ENCODE data around the gene COL6A6. TPM values are rescaled to one million over a fixed set of nuclear protein-coding genes. Genes with fewer than 3 reads are reported as not detected.

The COL6A6 gene, protein sequence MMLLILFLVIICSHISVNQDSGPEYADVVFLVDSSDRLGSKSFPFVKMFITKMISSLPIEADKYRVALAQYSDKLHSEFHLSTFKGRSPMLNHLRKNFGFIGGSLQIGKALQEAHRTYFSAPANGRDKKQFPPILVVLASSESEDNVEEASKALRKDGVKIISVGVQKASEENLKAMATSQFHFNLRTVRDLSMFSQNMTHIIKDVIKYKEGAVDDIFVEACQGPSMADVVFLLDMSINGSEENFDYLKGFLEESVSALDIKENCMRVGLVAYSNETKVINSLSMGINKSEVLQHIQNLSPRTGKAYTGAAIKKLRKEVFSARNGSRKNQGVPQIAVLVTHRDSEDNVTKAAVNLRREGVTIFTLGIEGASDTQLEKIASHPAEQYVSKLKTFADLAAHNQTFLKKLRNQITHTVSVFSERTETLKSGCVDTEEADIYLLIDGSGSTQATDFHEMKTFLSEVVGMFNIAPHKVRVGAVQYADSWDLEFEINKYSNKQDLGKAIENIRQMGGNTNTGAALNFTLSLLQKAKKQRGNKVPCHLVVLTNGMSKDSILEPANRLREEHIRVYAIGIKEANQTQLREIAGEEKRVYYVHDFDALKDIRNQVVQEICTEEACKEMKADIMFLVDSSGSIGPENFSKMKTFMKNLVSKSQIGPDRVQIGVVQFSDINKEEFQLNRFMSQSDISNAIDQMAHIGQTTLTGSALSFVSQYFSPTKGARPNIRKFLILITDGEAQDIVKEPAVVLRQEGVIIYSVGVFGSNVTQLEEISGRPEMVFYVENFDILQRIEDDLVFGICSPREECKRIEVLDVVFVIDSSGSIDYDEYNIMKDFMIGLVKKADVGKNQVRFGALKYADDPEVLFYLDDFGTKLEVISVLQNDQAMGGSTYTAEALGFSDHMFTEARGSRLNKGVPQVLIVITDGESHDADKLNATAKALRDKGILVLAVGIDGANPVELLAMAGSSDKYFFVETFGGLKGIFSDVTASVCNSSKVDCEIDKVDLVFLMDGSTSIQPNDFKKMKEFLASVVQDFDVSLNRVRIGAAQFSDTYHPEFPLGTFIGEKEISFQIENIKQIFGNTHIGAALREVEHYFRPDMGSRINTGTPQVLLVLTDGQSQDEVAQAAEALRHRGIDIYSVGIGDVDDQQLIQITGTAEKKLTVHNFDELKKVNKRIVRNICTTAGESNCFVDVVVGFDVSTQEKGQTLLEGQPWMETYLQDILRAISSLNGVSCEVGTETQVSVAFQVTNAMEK (N-terminal part only)
- total RNA-seq (2022; extraction: Qiagen RNA extraction), result not detected in 5 replicates

DNA sequence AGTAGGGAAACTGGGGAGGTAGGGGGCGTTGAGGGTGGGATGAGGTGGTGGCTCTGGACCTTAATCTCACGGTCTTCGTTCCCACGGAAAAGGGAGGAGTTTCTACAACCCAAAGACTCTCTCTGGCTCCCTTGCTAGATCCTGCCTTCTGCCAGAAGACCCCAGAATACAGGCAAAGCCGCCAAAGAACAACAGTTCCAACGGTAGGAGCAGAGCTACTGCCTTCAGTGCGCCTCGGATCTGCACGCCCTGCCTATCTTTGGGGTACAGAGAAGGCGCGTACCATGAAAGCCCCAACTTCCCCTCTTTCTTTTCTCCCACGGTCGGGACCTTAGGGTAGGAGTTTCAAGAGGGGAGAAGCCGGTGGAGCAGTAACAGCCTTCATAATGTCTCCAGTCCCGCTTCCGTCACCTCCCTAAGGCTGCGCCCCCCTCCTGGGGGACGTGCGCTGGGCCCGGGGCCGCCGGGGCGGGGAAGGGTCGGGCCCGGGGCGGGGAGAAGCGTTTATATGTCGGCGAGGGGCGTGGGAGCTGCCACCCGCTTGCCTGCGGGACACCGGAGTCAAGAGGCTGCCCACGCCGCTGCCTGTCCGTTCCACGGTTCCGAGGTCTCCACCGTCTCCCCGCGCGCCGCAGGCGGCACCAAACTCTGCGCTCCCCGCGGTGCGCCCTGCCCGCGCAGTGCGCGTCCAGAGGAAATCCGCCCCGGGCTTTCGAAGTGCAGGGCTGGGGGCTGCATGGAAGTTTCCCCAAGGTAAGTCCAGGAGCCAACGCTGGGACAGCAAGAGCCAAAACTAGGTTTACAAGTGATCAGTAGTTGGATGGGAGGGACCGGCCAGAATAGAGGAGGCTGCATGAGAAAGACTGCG is at the start of gene COL6A6:
TSS of gene COL6A6 (plus strand) at position 533 of the 868 bp plus-strand sequence. CDS start 43,188 bp downstream, outside the sequence.

Other genes with a start within 250 kb of the COL6A6 start
- gene COL6A5, start 171.5 kb upstream of the COL6A6 start, total RNA-seq (2022; extraction: Qiagen RNA extraction), result not detected in 5 replicates
- gene PIK3R4, start 229.7 kb downstream of the COL6A6 start, total RNA-seq (2022; extraction: Qiagen RNA extraction), result 15.1 to 23.1 TPM (median 17.3 TPM) in 5 replicates